ENCODE results near the gene VSIR. TPM values are rescaled to one million over a fixed set of nuclear protein-coding genes. Genes with fewer than 3 reads are reported as not detected.
A peak's percentile ranks its signal among the peaks of the same experiment; 100 is the strongest.

VSIR gene
- total RNA-seq, 6 experiments from 2014 or later = 6.1 to 17.1 (median 10.1) TPM

DNA sequence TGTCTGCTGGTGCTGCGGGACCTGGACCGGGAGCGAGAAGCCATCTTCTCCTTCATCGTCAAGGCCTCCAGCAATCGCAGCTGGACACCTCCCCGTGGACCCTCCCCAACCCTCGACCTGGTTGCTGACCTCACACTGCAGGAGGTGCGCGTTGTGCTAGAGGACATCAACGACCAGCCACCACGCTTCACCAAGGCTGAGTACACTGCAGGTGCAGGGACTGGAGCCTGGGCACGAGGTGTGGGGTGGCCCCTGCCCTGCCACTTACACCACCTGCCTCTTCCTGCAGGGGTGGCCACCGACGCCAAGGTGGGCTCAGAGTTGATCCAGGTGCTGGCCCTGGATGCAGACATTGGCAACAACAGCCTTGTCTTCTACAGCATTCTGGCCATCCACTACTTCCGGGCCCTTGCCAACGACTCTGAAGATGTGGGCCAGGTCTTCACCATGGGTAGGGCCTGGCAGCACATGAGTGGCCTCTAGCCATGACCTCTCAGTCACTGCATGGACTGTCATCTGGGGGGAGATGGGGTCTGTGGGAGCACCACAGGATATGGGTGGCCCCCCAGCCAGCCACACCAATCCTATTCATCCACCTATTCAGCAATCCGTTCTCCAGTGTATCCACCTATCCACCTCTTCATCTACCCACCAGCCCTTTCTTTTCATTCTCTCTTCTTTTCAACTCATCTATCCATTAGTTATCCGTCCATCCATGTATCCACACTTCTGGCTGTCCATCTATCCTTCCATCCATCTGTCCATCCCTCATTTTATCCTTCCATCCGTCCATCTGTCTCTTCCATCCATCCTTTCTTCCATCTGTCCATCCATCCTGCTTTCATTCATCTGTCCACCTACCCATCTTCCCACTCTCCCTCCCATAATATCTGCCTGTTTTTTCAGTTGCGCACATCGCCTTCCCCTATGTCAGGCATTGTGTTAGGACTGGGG is 34.5 kb upstream of the VSIR start:
- ATAC-seq (no peak), DNase-seq (no peak)
- H3K4me3 ChIP-seq = no peak overlapping the region
- 84% methylated on average over 11 of the region's 21 CpGs for WGBS (ENCODE audit: insufficient coverage, low coverage, low lambda C conversion rate, missing lambda C conversion rate)
- no peaks in the 10 kb centered on the region for H3K36me3 ChIP-seq
- intact Hi-C loops (cut with DNase I) = no loop called here
- no peaks in the 10 kb centered on the region for H3K4me1 ChIP-seq
- TF ChIP-seq POLR2A (IDR thresholded peaks at IDR 0.05) = no peak
- TF ChIP-seq, protein P1, sequence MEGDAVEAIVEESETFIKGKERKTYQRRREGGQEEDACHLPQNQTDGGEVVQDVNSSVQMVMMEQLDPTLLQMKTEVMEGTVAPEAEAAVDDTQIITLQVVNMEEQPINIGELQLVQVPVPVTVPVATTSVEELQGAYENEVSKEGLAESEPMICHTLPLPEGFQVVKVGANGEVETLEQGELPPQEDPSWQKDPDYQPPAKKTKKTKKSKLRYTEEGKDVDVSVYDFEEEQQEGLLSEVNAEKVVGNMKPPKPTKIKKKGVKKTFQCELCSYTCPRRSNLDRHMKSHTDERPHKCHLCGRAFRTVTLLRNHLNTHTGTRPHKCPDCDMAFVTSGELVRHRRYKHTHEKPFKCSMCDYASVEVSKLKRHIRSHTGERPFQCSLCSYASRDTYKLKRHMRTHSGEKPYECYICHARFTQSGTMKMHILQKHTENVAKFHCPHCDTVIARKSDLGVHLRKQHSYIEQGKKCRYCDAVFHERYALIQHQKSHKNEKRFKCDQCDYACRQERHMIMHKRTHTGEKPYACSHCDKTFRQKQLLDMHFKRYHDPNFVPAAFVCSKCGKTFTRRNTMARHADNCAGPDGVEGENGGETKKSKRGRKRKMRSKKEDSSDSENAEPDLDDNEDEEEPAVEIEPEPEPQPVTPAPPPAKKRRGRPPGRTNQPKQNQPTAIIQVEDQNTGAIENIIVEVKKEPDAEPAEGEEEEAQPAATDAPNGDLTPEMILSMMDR (IDR thresholded peaks at IDR 0.05) = no peak
- H3K27ac ChIP-seq = no peak overlapping the region
- no peaks in the 10 kb centered on the region for H3K9me3 ChIP-seq
- no peaks in the 10 kb centered on the region for H3K27me3 ChIP-seq

DNA sequence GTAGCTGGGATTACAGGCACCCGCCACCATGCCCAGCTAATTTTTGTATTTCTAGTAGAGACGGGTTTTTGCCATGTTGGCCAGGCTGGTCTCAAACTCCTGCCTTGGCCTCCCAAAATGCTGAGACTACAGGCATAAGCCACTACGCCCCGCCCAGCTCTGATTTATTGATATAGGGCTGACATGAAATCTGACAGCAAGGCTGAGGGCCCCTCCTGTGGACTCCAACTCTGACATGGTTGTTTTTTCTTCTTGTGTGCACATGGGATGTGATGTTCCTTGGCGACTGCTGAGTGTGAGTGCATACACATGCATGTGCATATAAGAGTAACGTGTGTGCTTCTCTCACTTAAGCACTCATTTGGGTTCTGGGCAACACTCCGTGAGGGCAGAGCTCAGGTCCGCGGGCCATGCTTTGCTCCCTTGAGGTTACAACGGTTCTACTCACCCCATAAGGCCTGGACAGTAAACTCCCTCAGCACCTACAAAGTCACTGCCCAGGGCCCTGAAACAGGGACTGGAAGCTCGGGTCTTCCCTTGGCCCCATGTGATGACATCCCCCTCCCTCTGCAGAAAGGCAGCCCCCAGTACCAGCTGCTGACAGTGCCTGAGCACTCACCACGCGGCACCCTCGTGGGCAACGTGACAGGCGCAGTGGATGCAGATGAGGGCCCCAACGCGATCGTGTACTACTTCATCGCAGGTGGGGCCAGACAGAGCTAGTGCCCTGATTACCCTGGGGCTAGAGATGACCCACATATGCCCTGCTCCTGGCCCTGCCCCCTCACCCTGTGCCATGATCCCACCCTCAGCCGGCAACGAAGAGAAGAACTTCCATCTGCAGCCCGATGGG is 33.6 kb upstream of the VSIR start:
- Histone ChIP-seq H3K27ac (no peak overlapping the region), H3K4me3 (no peak overlapping the region), H3K36me3 (no peaks in the 10 kb centered on the region), H3K27me3 (no peaks in the 10 kb centered on the region), H3K4me1 (no peaks in the 10 kb centered on the region), H3K9me3 (no peaks in the 10 kb centered on the region)
- TF ChIP-seq POLR2A (IDR thresholded peaks at IDR 0.05) = no peak
- TF ChIP-seq, protein P1 (IDR thresholded peaks at IDR 0.05) = no peak
- intact Hi-C loops (cut with DNase I) = no loop called here
- no peak for ATAC-seq
- DNase-seq = no peak
- WGBS (ENCODE audit: insufficient coverage, low coverage, low lambda C conversion rate, missing lambda C conversion rate) = 94% methylated on average over 8 of the region's 23 CpGs

DNA sequence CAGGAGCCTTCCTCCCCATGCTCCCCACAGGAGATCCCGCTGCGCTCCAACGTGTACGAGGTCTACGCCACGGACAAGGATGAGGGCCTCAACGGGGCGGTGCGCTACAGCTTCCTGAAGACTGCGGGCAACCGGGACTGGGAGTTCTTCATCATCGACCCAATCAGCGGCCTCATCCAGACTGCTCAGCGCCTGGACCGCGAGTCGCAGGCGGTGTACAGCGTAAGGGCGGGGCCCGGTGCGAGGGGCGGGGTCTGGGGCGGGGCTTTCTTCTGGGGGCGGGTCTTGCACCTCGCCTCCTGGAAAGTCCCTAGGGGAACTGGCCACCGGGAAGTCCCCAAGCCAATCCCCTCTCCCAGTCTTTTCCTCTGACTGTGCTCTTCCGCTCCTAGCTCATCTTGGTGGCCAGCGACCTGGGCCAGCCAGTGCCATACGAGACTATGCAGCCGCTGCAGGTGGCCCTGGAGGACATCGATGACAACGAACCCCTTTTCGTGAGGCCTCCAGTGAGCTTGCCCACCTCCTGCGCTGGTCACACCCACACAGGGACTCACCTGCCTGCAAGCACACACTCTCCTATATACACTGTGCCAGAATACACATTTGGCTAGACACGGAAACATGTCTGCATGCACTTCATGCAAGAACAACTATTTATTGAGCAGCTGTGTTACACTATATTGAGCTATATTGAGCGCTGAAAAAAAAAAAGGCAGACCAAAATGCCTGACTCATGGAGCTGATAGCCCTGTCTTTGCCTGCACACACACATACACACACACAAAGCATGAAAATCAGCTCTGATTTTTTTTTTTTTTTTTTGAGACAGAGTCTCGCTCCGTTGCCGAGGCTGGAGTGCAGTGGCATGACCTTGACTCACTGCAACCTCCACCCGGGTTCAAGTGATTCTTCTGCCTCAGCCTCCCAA is 32.7 kb upstream of the VSIR start:
- no peaks in the 10 kb centered on the region for H3K27me3 ChIP-seq
- no peak overlapping the region for H3K4me3 ChIP-seq
- TF ChIP-seq, protein P1 (IDR thresholded peaks at IDR 0.05) = no peak
- TF ChIP-seq POLR2A (IDR thresholded peaks at IDR 0.05) = no peak
- 58% methylated on average over 13 of the region's 41 CpGs for WGBS (ENCODE audit: insufficient coverage, low coverage, low lambda C conversion rate, missing lambda C conversion rate)
- no peaks in the 10 kb centered on the region for H3K9me3 ChIP-seq
- no peaks in the 10 kb centered on the region for H3K4me1 ChIP-seq
- ATAC-seq = peak; percentile 59 to 68 (median 61)
- no peaks in the 10 kb centered on the region for H3K36me3 ChIP-seq
- H3K27ac ChIP-seq = no peak overlapping the region
- intact Hi-C loops (cut with DNase I) = no loop called here
- peak in 1 of 3 donors; percentile 46 for DNase-seq

DNA sequence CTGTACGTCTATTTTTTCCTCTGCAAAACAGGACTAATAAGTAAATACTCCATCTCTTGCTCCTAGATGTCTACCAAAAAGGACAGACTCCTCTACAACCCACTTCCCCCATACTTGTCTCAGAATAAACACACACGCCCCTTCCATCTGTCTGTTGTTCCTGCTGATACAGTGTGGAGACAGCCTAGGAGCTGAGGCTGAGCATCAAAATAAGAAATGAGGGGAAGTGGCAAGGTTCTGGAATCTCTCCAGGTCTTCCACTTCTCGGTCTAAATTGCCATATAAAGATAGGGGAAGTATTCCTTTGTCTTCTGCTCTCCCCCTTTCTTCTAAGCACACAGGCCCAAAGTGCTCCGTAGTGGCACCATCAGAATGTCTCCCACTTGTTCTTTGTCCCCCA is 30.8 kb upstream of the VSIR start:
- TF ChIP-seq POLR2A (IDR thresholded peaks at IDR 0.05) = no peak
- TF ChIP-seq, protein P1 (IDR thresholded peaks at IDR 0.05) = no peak
- H3K4me1 ChIP-seq = peaks cover 0 to 5% (median 0%) of the 10 kb centered on the region in 4 donors
- no peak overlapping the region for H3K4me3 ChIP-seq
- no peaks in the 10 kb centered on the region for H3K9me3 ChIP-seq
- DNase-seq (no peak), ATAC-seq (peak in 3 of 4 donors; percentile 13 to 50 (median 22))
- intact Hi-C loops (cut with DNase I) = no loop called here
- H3K27ac ChIP-seq = no peak overlapping the region
- H3K36me3 ChIP-seq = no peaks in the 10 kb centered on the region
- H3K27me3 ChIP-seq = no peaks in the 10 kb centered on the region
- WGBS (ENCODE audit: insufficient coverage, low coverage, low lambda C conversion rate, missing lambda C conversion rate) = 37% methylated on average over 4 of the region's 4 CpGs

Measured in right lobe of liver (tissue), 6 donors.